ENCODE data around the gene CLEC4G.

The CLEC4G gene

DNA sequence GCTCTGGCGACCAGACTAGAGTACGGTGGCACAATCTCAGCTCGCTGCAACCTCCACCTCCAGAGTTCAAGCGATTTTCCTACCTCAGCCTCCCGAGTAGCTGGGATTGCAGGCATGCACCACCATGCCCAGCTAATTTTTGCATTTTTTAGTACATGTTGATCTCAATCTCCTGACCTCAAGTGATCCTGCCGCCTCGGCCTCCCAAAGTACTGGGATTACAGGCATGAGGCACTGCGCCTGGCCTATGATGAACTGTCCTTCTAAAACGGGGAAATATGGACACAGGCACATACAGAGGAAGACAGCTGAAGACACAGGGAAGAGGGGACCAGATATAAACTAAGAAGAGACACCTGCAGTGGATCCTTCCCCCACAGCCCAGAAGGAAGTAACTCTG lies 43.9 kb upstream of the CLEC4G start:
- H3K27me3 ChIP-seq (ENCODE audit: low read depth, low read length), result peaks cover 42% of the 10 kb centered on the region
- no peak for TF ChIP-seq EZH2phosphoT487 (IDR thresholded peaks at IDR 0.05; ENCODE audit: low read depth)
- TF ChIP-seq, protein P1, sequence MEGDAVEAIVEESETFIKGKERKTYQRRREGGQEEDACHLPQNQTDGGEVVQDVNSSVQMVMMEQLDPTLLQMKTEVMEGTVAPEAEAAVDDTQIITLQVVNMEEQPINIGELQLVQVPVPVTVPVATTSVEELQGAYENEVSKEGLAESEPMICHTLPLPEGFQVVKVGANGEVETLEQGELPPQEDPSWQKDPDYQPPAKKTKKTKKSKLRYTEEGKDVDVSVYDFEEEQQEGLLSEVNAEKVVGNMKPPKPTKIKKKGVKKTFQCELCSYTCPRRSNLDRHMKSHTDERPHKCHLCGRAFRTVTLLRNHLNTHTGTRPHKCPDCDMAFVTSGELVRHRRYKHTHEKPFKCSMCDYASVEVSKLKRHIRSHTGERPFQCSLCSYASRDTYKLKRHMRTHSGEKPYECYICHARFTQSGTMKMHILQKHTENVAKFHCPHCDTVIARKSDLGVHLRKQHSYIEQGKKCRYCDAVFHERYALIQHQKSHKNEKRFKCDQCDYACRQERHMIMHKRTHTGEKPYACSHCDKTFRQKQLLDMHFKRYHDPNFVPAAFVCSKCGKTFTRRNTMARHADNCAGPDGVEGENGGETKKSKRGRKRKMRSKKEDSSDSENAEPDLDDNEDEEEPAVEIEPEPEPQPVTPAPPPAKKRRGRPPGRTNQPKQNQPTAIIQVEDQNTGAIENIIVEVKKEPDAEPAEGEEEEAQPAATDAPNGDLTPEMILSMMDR (IDR thresholded peaks at IDR 0.05; ENCODE audit: low read depth, low read length), result no peak

DNA sequence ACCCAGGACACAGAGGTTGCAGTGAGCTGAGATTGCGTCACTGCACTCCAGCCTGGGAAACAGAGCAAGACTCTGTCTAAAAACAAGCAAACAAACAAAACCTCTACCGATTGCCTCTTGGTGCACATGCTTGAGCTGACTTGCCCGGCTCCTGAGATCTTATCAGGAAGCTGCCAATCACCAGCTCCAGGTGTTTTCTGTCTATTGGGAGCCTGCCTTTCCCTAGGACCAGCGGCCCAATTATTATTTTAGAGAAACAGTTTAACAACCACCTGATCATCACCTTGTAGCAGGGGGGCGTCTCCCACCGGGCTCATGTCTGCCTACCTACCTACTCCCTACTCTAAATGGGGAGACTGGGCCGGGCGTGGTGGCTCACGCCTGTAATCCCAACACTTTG lies 41.9 kb upstream of the CLEC4G start:
- Histone ChIP-seq H2AFZ (ENCODE audit: low read depth, low read length) (no peak overlapping the region), H3K4me3 (ENCODE audit: low read length) (no peak overlapping the region), H3K79me2 (ENCODE audit: low read length) (no peaks in the 10 kb centered on the region), H3K9me3 (ENCODE audit: insufficient read depth, low read length) (no peaks in the 10 kb centered on the region), H4K20me1 (ENCODE audit: insufficient read depth, low read length) (no peaks in the 10 kb centered on the region), H3K36me3 (replicated peaks; ENCODE audit: low read depth, low read length) (no peaks in the 10 kb centered on the region), H3K4me2 (ENCODE audit: low read length) (no peak overlapping the region), H3K27ac (ENCODE audit: low read length) (no peak overlapping the region), H3K9ac (ENCODE audit: low read length) (no peak overlapping the region), H3K27me3 (ENCODE audit: low read depth, low read length) (peaks cover 35% of the 10 kb centered on the region), H3K4me1 (ENCODE audit: low read length) (peaks cover 18% of the 10 kb centered on the region)
- TF ChIP-seq EZH2phosphoT487 (IDR thresholded peaks at IDR 0.05; ENCODE audit: low read depth), result no peak
- TF ChIP-seq, protein P1 (IDR thresholded peaks at IDR 0.05; ENCODE audit: low read depth, low read length), result no peak

More for the DNA sequence above, 43.9 kb upstream of the CLEC4G start:
- H3K36me3 ChIP-seq (replicated peaks; ENCODE audit: low read depth, low read length), result no peaks in the 10 kb centered on the region
- H3K4me2 ChIP-seq (ENCODE audit: low read length), result no peak overlapping the region
- no peak overlapping the region for H2AFZ ChIP-seq (ENCODE audit: low read depth, low read length)
- H3K27ac ChIP-seq (ENCODE audit: low read length), result no peak overlapping the region
- H3K9me3 ChIP-seq (ENCODE audit: insufficient read depth, low read length), result no peaks in the 10 kb centered on the region
- no peaks in the 10 kb centered on the region for H4K20me1 ChIP-seq (ENCODE audit: insufficient read depth, low read length)
- H3K9ac ChIP-seq (ENCODE audit: low read length), result no peak overlapping the region
- H3K4me1 ChIP-seq (ENCODE audit: low read length), result peaks cover 18% of the 10 kb centered on the region
- no peaks in the 10 kb centered on the region for H3K79me2 ChIP-seq (ENCODE audit: low read length)
- H3K4me3 ChIP-seq (ENCODE audit: low read length), result no peak overlapping the region

DNA sequence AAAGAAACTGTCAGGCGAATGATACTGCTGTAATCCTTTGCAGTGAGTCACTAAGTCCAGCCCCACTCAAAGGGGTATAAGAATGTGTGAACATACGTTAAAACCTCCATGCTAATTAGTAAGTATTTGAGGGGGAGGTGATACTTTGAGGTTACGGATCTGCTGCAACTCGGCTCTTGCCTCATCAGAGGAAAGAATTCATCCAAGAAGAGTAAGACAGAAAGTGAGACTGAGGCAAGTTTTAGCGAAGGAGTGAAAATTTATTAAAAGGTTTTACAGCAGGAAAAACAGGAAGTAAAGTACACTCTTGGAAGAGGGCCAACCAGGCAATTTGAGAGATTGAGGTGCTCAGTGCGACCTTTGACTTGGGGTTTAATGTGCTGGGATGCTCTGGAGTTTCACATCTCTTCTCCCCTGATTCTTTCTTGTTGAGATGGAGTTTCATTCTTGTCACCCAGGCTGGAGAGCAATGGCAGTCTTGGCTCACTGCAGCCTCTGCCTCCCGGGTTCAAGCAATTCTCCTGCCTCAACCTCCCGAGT lies 40.9 kb upstream of the CLEC4G start:
- peak overlapping the region; percentile 51 for H3K4me2 ChIP-seq (ENCODE audit: low read length)
- H3K4me3 ChIP-seq (ENCODE audit: low read length), result no peak overlapping the region
- H4K20me1 ChIP-seq (ENCODE audit: insufficient read depth, low read length), result no peaks in the 10 kb centered on the region
- H3K27me3 ChIP-seq (ENCODE audit: low read depth, low read length), result peaks cover 34% of the 10 kb centered on the region
- no peak overlapping the region for H3K9ac ChIP-seq (ENCODE audit: low read length)
- no peaks in the 10 kb centered on the region for H3K79me2 ChIP-seq (ENCODE audit: low read length)
- H3K9me3 ChIP-seq (ENCODE audit: insufficient read depth, low read length), result no peaks in the 10 kb centered on the region
- H3K27ac ChIP-seq (ENCODE audit: low read length), result no peak overlapping the region
- H3K36me3 ChIP-seq (replicated peaks; ENCODE audit: low read depth, low read length), result no peaks in the 10 kb centered on the region
- H3K4me1 ChIP-seq (ENCODE audit: low read length), result peaks cover 11% of the 10 kb centered on the region
- no peak overlapping the region for H2AFZ ChIP-seq (ENCODE audit: low read depth, low read length)
- TF ChIP-seq, protein P1 (IDR thresholded peaks at IDR 0.05; ENCODE audit: low read depth, low read length), result no peak
- no peak for TF ChIP-seq EZH2phosphoT487 (IDR thresholded peaks at IDR 0.05; ENCODE audit: low read depth)

DNA sequence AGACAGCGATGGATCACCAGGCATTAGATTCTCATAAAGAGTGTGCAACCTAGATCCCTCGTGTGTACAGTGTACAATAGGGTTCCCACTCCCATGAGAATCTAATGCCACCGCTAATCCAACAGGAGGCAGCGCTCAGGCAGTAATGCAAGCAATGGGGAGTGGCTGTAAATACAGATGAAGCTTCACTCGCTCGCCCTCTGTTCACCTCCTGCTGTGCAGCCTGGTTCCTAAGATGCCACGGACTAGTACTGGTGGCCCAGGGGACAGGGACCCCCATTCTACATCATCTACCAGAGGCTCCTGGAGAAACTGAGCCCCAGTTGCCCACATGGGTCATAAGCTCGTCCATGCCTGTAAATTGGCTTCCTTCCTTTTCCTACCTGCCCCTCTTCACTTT lies 39.2 kb upstream of the CLEC4G start:
- Histone ChIP-seq H2AFZ (ENCODE audit: low read depth, low read length) (no peak overlapping the region), H3K36me3 (replicated peaks; ENCODE audit: low read depth, low read length) (no peaks in the 10 kb centered on the region), H3K27ac (ENCODE audit: low read length) (no peak overlapping the region), H3K4me3 (ENCODE audit: low read length) (no peak overlapping the region), H3K27me3 (ENCODE audit: low read depth, low read length) (peaks cover 43% of the 10 kb centered on the region), H4K20me1 (ENCODE audit: insufficient read depth, low read length) (0 out of 2 replicates have a peak, but pooled peaks cover 3% of the 10 kb centered on the region), H3K79me2 (ENCODE audit: low read length) (no peaks in the 10 kb centered on the region), H3K9ac (ENCODE audit: low read length) (no peak overlapping the region), H3K9me3 (ENCODE audit: insufficient read depth, low read length) (no peaks in the 10 kb centered on the region), H3K4me2 (ENCODE audit: low read length) (no peak overlapping the region), H3K4me1 (ENCODE audit: low read length) (peaks cover 10% of the 10 kb centered on the region)
- TF ChIP-seq EZH2phosphoT487 (IDR thresholded peaks at IDR 0.05; ENCODE audit: low read depth), result no peak
- TF ChIP-seq, protein P1 (IDR thresholded peaks at IDR 0.05; ENCODE audit: low read depth, low read length), result no peak

Data from OCI-LY3 (cell line).